OCI-LY3 (cell line): ENCODE measurements around the gene CYP2U1.
"Not testable (repeated sequence)": the region's sequence is repeated elsewhere in the genome, so short reads cannot be mapped to it uniquely, and the experiment has no call there.

ENCODE experiments used
- CTCF ChIP-seq: fragments of 200-600, 300-600 bp; sonication (generic); IDR thresholded peaks from 2 replicates; pipeline ENCODE4 v1.5.1; 2014; ENCODE audit warnings: antibody characterized with exemption, low read length, low read depth
- EZH2phosphoT487 ChIP-seq: fragments of 200-600 bp; shearing (Covaris generic); IDR thresholded peaks from 2 replicates; pipeline ENCODE4 v1.6.1; 2018; ENCODE audit warnings: antibody characterized with exemption, mixed run types, low read depth

- not testable (repeated sequence) for TF ChIP-seq CTCF, EZH2phosphoT487
Observed at GRCh38 chr4:107967921-107968320, 36.6 kb downstream of the CYP2U1 start.
